Activated naive CD8-positive, alpha-beta T cell treated with anti-CD3 and anti-CD28 coated beads for 36 hours (primary cell): ENCODE results near the gene SLC35E4. TPM values are rescaled to one million over a fixed set of nuclear protein-coding genes. Genes with fewer than 3 reads are reported as not detected.
A peak's percentile ranks its signal among the peaks of the same experiment; 100 is the strongest.
"Not testable (repeated sequence)": the region's sequence is repeated elsewhere in the genome, so short reads cannot be mapped to it uniquely, and the experiment has no call there.

Experiments
- DNase-seq: peaks from one replicate; pipeline ENCODE4 v3.0.0; 2021
- H3K27ac Mint-ChIP-seq: one replicate; pipeline ENCODE4 v1.8.0; 2022; ENCODE audit warnings: mild to moderate bottlenecking, moderate library complexity, mixed read lengths
- H3K27me3 Mint-ChIP-seq: one replicate; pipeline ENCODE4 v1.8.0; 2022; ENCODE audit warnings: mild to moderate bottlenecking, mixed read lengths
- H3K36me3 Mint-ChIP-seq: one replicate; pipeline ENCODE4 v1.8.0; 2021; ENCODE audit warnings: mild to moderate bottlenecking, mixed read lengths
- H3K4me1 Mint-ChIP-seq: one replicate; pipeline ENCODE4 v1.8.0; 2021; ENCODE audit warnings: mixed read lengths
- H3K4me3 Mint-ChIP-seq: one replicate; pipeline ENCODE4 v1.8.0; 2022; ENCODE audit warnings: mild to moderate bottlenecking, moderate library complexity, mixed read lengths
- H3K9me3 Mint-ChIP-seq: one replicate; pipeline ENCODE4 v1.8.0; 2022; ENCODE audit warnings: mixed read lengths
- total RNA-seq, 2 experiments: library from RNA; stranded (reverse); gene quantifications; one replicate each; pipeline ENCODE4 v1.2.3, GENCODE V29; 2021

SLC35E4 gene
- 1 to 10 TPM; 3.2 to 3.6 TPM for total RNA-seq

GRCh38 chr22:30635273-30636225 is at the start of gene SLC35E4:
Gene SLC35E4 (plus strand): TSS chr22:30635781. CDS start chr22:30636451, 670 bp downstream.
- Mint-ChIP-seq H3K4me3 (peak within 1 kb of the TSS; percentile 82), H3K36me3 (peaks cover 19% of the 10 kb centered on the region), H3K27me3 (no peaks in the 10 kb centered on the region), H3K27ac (peak within 1 kb of the TSS; percentile 88), H3K9me3 (peaks cover 4% of the 10 kb centered on the region), H3K4me1 (peaks cover 16% of the 10 kb centered on the region)
- peak; percentile 96 for DNase-seq

- Mint-ChIP-seq H3K36me3 (peaks cover 50% of the 10 kb centered on the region), H3K27ac (no peak overlapping the region), H3K9me3 (no peaks in the 10 kb centered on the region), H3K4me1 (peaks cover 16% of the 10 kb centered on the region), H3K4me3 (no peak overlapping the region), H3K27me3 (no peaks in the 10 kb centered on the region)
- no peak for DNase-seq
Measured at GRCh38 chr22:30586414-30586813, 49.2 kb upstream of the SLC35E4 start.

GRCh38 chr22:30591191-30591587 is 44.4 kb upstream of the SLC35E4 start:
- H3K9me3 Mint-ChIP-seq, result no peaks in the 10 kb centered on the region
- DNase-seq, result no peak
- peaks cover 12% of the 10 kb centered on the region for H3K27me3 Mint-ChIP-seq
- H3K36me3 Mint-ChIP-seq, result peaks cover 30% of the 10 kb centered on the region
- no peak overlapping the region for H3K4me3 Mint-ChIP-seq
- peaks cover 14% of the 10 kb centered on the region for H3K4me1 Mint-ChIP-seq
- H3K27ac Mint-ChIP-seq, result no peak overlapping the region

GRCh38 chr22:30591588-30592359 is 43.8 kb upstream of the SLC35E4 start, which contains the start of gene PES1:
Gene PES1 (minus strand): TSS chr22:30591910. CDS start chr22:30591833, 77 bp downstream.
- Mint-ChIP-seq H3K9me3 (no peaks in the 10 kb centered on the region), H3K4me3 (no peak within 1 kb of the TSS), H3K27ac (no peak within 1 kb of the TSS), H3K4me1 (peaks cover 14% of the 10 kb centered on the region), H3K27me3 (peaks cover 12% of the 10 kb centered on the region), H3K36me3 (peaks cover 26% of the 10 kb centered on the region)
- peak; percentile 93 for DNase-seq

- DNase-seq, H3K27ac Mint-ChIP-seq, H3K9me3 Mint-ChIP-seq, H3K4me3 Mint-ChIP-seq: not testable (repeated sequence)
- Mint-ChIP-seq H3K36me3 (peaks cover 20% of the 10 kb centered on the region), H3K4me1 (peaks cover 14% of the 10 kb centered on the region), H3K27me3 (peaks cover 12% of the 10 kb centered on the region)
Measured at GRCh38 chr22:30592360-30592713, 43.2 kb upstream of the SLC35E4 start.

- H3K4me1 Mint-ChIP-seq, result no peaks in the 10 kb centered on the region
- DNase-seq, result no peak
- no peaks in the 10 kb centered on the region for H3K36me3 Mint-ChIP-seq
- no peaks in the 10 kb centered on the region for H3K9me3 Mint-ChIP-seq
- H3K4me3 Mint-ChIP-seq, result no peak overlapping the region
- H3K27ac Mint-ChIP-seq, result no peak overlapping the region
- H3K27me3 Mint-ChIP-seq, result peaks cover 12% of the 10 kb centered on the region
Measured at GRCh38 chr22:30596199-30596598, 39.4 kb upstream of the SLC35E4 start.

GRCh38 chr22:30596886-30597285 is 38.7 kb upstream of the SLC35E4 start:
- DNase-seq, result no peak
- H3K27ac Mint-ChIP-seq, result no peak overlapping the region
- H3K4me3 Mint-ChIP-seq, result no peak overlapping the region
- H3K9me3 Mint-ChIP-seq, result no peaks in the 10 kb centered on the region
- peaks cover 13% of the 10 kb centered on the region for H3K27me3 Mint-ChIP-seq
- H3K4me1 Mint-ChIP-seq, result peaks cover under 1% of the 10 kb centered on the region
- H3K36me3 Mint-ChIP-seq, result no peaks in the 10 kb centered on the region

- H3K27me3 Mint-ChIP-seq, result peaks cover 8% of the 10 kb centered on the region
- H3K4me1 Mint-ChIP-seq, result peaks cover 1% of the 10 kb centered on the region
- H3K36me3 Mint-ChIP-seq, result no peaks in the 10 kb centered on the region
- H3K4me3 Mint-ChIP-seq, result no peak overlapping the region
- no peak overlapping the region for H3K27ac Mint-ChIP-seq
- H3K9me3 Mint-ChIP-seq, result no peaks in the 10 kb centered on the region
- DNase-seq, result no peak
Measured at GRCh38 chr22:30598986-30599385, 36.6 kb upstream of the SLC35E4 start.

GRCh38 chr22:30600921-30601320 is 34.7 kb upstream of the SLC35E4 start:
- no peak overlapping the region for H3K27ac Mint-ChIP-seq
- no peak for DNase-seq
- H3K27me3 Mint-ChIP-seq, result peaks cover 4% of the 10 kb centered on the region
- peaks cover 7% of the 10 kb centered on the region for H3K4me1 Mint-ChIP-seq
- H3K4me3 Mint-ChIP-seq, result no peak overlapping the region
- H3K9me3 Mint-ChIP-seq, result no peaks in the 10 kb centered on the region
- H3K36me3 Mint-ChIP-seq, result no peaks in the 10 kb centered on the region

GRCh38 chr22:30601464-30601863 is 34.1 kb upstream of the SLC35E4 start:
- H3K27me3 Mint-ChIP-seq, result peaks cover 4% of the 10 kb centered on the region
- H3K36me3 Mint-ChIP-seq, result no peaks in the 10 kb centered on the region
- H3K4me3 Mint-ChIP-seq, result no peak overlapping the region
- no peak overlapping the region for H3K27ac Mint-ChIP-seq
- H3K4me1 Mint-ChIP-seq, result peaks cover 7% of the 10 kb centered on the region
- no peak for DNase-seq
- no peaks in the 10 kb centered on the region for H3K9me3 Mint-ChIP-seq

GRCh38 chr22:30602049-30602448 is 33.5 kb upstream of the SLC35E4 start:
- Mint-ChIP-seq H3K36me3 (no peaks in the 10 kb centered on the region), H3K4me3 (no peak overlapping the region), H3K9me3 (no peaks in the 10 kb centered on the region), H3K27ac (no peak overlapping the region), H3K27me3 (peaks cover 4% of the 10 kb centered on the region), H3K4me1 (peaks cover 11% of the 10 kb centered on the region)
- DNase-seq, result no peak

GRCh38 chr22:30603801-30604200 is 31.8 kb upstream of the SLC35E4 start:
- Mint-ChIP-seq H3K4me1 (peaks cover 20% of the 10 kb centered on the region), H3K27ac (no peak overlapping the region), H3K27me3 (peaks cover 7% of the 10 kb centered on the region), H3K36me3 (no peaks in the 10 kb centered on the region), H3K4me3 (no peak overlapping the region), H3K9me3 (no peaks in the 10 kb centered on the region)
- no peak for DNase-seq

GRCh38 chr22:30604723-30605122 is 30.9 kb upstream of the SLC35E4 start:
- DNase-seq, result no peak
- H3K9me3 Mint-ChIP-seq, result no peaks in the 10 kb centered on the region
- no peak overlapping the region for H3K27ac Mint-ChIP-seq
- H3K27me3 Mint-ChIP-seq, result peaks cover 7% of the 10 kb centered on the region
- peaks cover 27% of the 10 kb centered on the region for H3K4me1 Mint-ChIP-seq
- H3K4me3 Mint-ChIP-seq, result no peak overlapping the region
- H3K36me3 Mint-ChIP-seq, result no peaks in the 10 kb centered on the region

GRCh38 chr22:30605449-30606110 is 30.0 kb upstream of the SLC35E4 start:
- no peak overlapping the region for H3K4me3 Mint-ChIP-seq
- H3K27ac Mint-ChIP-seq, result no peak overlapping the region
- H3K27me3 Mint-ChIP-seq, result peaks cover 11% of the 10 kb centered on the region
- H3K36me3 Mint-ChIP-seq, result no peaks in the 10 kb centered on the region
- no peaks in the 10 kb centered on the region for H3K9me3 Mint-ChIP-seq
- DNase-seq, result peak; percentile 31
- peaks cover 27% of the 10 kb centered on the region for H3K4me1 Mint-ChIP-seq
